GM18519 (cell line): Measurements from ENCODE around the gene EYS.
"Not testable (repeated sequence)": the region's sequence is repeated elsewhere in the genome, so short reads cannot be mapped to it uniquely, and the experiment has no call there.

Experiments used
- ATAC-seq: cut with Tn5 transposase; IDR thresholded peaks from one replicate; pipeline ENCODE4 v1.9.1; 2021; ENCODE audit warnings: mild to moderate bottlenecking, moderate library complexity; ENCODE audit not compliant: unreplicated experiment, low FRiP score

The EYS gene

GRCh38 chr6:63888416-63888815 lies 1818.6 kb downstream of the EYS start:
- ATAC-seq: no peak

- ATAC-seq: not testable (repeated sequence)
Observed at GRCh38 chr6:63887804-63888203, 1819.2 kb downstream of the EYS start.

- no peak for ATAC-seq
Observed at GRCh38 chr6:63887002-63887751, 1819.8 kb downstream of the EYS start.

- no peak for ATAC-seq
Observed at GRCh38 chr6:63886341-63886740, 1820.7 kb downstream of the EYS start.

- no peak for ATAC-seq
Observed at GRCh38 chr6:63883597-63883996, 1823.4 kb downstream of the EYS start.

GRCh38 chr6:63882208-63882607 lies 1824.8 kb downstream of the EYS start:
- ATAC-seq: no peak

- no peak for ATAC-seq
Observed at GRCh38 chr6:63881791-63882190, 1825.2 kb downstream of the EYS start.

- ATAC-seq: no peak
Observed at GRCh38 chr6:63872233-63872632, 1834.8 kb downstream of the EYS start.

- ATAC-seq: no peak
Observed at GRCh38 chr6:63868351-63868750, 1838.7 kb downstream of the EYS start.

- ATAC-seq: no peak
Observed at GRCh38 chr6:63864671-63865318, 1842.2 kb downstream of the EYS start.

GRCh38 chr6:63864061-63864460 lies 1843.0 kb downstream of the EYS start:
- ATAC-seq: no peak

GRCh38 chr6:63862486-63863198 lies 1844.4 kb downstream of the EYS start:
- ATAC-seq: no peak

- no peak for ATAC-seq
Observed at GRCh38 chr6:63859528-63859927, 1847.5 kb downstream of the EYS start.

GRCh38 chr6:63858691-63859090 lies 1848.3 kb downstream of the EYS start:
- no peak for ATAC-seq

- no peak for ATAC-seq
Observed at GRCh38 chr6:63856271-63856670, 1850.8 kb downstream of the EYS start.

GRCh38 chr6:63844287-63844686 lies 1862.7 kb downstream of the EYS start:
- ATAC-seq: no peak

GRCh38 chr6:63839485-63839884 lies 1867.5 kb downstream of the EYS start:
- no peak for ATAC-seq

- ATAC-seq: not testable (repeated sequence)
Observed at GRCh38 chr6:63828678-63829077, 1878.3 kb downstream of the EYS start.

GRCh38 chr6:63824722-63825121 lies 1882.3 kb downstream of the EYS start:
- no peak for ATAC-seq

GRCh38 chr6:63821442-63821841 lies 1885.6 kb downstream of the EYS start:
- no peak for ATAC-seq

GRCh38 chr6:63819831-63820230 lies 1887.2 kb downstream of the EYS start:
- no peak for ATAC-seq
